ENCODE data around the gene ZCCHC14. TPM values are rescaled to one million over a fixed set of nuclear protein-coding genes. Genes with fewer than 3 reads are reported as not detected.
A peak's percentile ranks its signal among the peaks of the same experiment; 100 is the strongest.

Gene ZCCHC14
- total RNA-seq, 4 donors from 2014 or later = 27.7 to 56.1 (median 36.7) TPM

GRCh38 chr16:87435372-87436224, 57.2 kb downstream of the ZCCHC14 start:
- H3K36me3 ChIP-seq = peaks cover 0 to 4% (median 0%) of the 10 kb centered on the region in 4 donors
- H3K27ac ChIP-seq = peak overlapping the region; percentile 47 to 70 (median 58)
- TF ChIP-seq POLR2A (IDR thresholded peaks at IDR 0.05) = no peak
- TF ChIP-seq POLR2AphosphoS5 (IDR thresholded peaks at IDR 0.05) = no peak
- TF ChIP-seq EP300 (IDR thresholded peaks at IDR 0.05; ENCODE audit: low read depth) = no peak
- TF ChIP-seq, protein P1, sequence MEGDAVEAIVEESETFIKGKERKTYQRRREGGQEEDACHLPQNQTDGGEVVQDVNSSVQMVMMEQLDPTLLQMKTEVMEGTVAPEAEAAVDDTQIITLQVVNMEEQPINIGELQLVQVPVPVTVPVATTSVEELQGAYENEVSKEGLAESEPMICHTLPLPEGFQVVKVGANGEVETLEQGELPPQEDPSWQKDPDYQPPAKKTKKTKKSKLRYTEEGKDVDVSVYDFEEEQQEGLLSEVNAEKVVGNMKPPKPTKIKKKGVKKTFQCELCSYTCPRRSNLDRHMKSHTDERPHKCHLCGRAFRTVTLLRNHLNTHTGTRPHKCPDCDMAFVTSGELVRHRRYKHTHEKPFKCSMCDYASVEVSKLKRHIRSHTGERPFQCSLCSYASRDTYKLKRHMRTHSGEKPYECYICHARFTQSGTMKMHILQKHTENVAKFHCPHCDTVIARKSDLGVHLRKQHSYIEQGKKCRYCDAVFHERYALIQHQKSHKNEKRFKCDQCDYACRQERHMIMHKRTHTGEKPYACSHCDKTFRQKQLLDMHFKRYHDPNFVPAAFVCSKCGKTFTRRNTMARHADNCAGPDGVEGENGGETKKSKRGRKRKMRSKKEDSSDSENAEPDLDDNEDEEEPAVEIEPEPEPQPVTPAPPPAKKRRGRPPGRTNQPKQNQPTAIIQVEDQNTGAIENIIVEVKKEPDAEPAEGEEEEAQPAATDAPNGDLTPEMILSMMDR (IDR thresholded peaks at IDR 0.05) = no peak
- H3K4me3 ChIP-seq = no peak overlapping the region
- no peaks in the 10 kb centered on the region for H3K9me3 ChIP-seq
- H3K4me1 ChIP-seq = peaks cover 0 to 29% (median 7%) of the 10 kb centered on the region in 4 donors
- in situ Hi-C loops (cut with MboI; ENCODE audit: low pct_ligation_motif_present in 1 of 4, low pct_unique_long_range_greater_than_20kb in 1 of 4, low sequenced_read_pairs in 3 of 4) = no loop called here
- H3K27me3 ChIP-seq = no peaks in the 10 kb centered on the region
- intact Hi-C loops (cut with DNase I; ENCODE audit: low total_unique reads) = no loop called here
- WGBS, 2 donors (ENCODE audit: low coverage in 1 of 2) = 57 to 72% methylated on average over 3 to 23 of the region's 23 CpGs
- DNase-seq = no peak

GRCh38 chr16:87434146-87434667, 58.6 kb downstream of the ZCCHC14 start:
- peaks cover 0 to 29% (median 7%) of the 10 kb centered on the region in 4 donors for H3K4me1 ChIP-seq
- no peak for DNase-seq

GRCh38 chr16:87432330-87432915, 60.4 kb downstream of the ZCCHC14 start:
- intact Hi-C loops (cut with DNase I; ENCODE audit: low total_unique reads) (no loop called here), in situ Hi-C loops (cut with MboI; ENCODE audit: low pct_ligation_motif_present in 1 of 4, low pct_unique_long_range_greater_than_20kb in 1 of 4, low sequenced_read_pairs in 3 of 4) (no loop called here)
- H3K9me3 ChIP-seq = no peaks in the 10 kb centered on the region
- DNase-seq = no peak
- no peak overlapping the region for H3K27ac ChIP-seq
- H3K36me3 ChIP-seq = peaks cover 0 to 5% (median 2%) of the 10 kb centered on the region in 4 donors
- peaks cover 0 to 19% (median 5%) of the 10 kb centered on the region in 4 donors for H3K4me1 ChIP-seq
- 95% methylated on average over 14 of the region's 15 CpGs; no CpG with 5 or more reads in 1 of the 2 donors for WGBS, 2 donors (ENCODE audit: low coverage in 1 of 2)
- H3K4me3 ChIP-seq = no peak overlapping the region
- no peaks in the 10 kb centered on the region for H3K27me3 ChIP-seq
- TF ChIP-seq EP300 (IDR thresholded peaks at IDR 0.05; ENCODE audit: low read depth) (no peak), POLR2AphosphoS5 (IDR thresholded peaks at IDR 0.05) (no peak), POLR2A (IDR thresholded peaks at IDR 0.05) (no peak)
- TF ChIP-seq, protein P1 (IDR thresholded peaks at IDR 0.05) = no peak

More at GRCh38 chr16:87434146-87434667, 58.6 kb downstream of the ZCCHC14 start:
- H3K27me3 ChIP-seq = no peaks in the 10 kb centered on the region
- H3K4me3 ChIP-seq = no peak overlapping the region
- 91 to 95% methylated on average over 4 to 22 of the region's 22 CpGs for WGBS, 2 donors (ENCODE audit: low coverage in 1 of 2)
- H3K36me3 ChIP-seq = peaks cover 0 to 4% (median 0%) of the 10 kb centered on the region in 4 donors
- intact Hi-C loops (cut with DNase I; ENCODE audit: low total_unique reads) (no loop called here), in situ Hi-C loops (cut with MboI; ENCODE audit: low pct_ligation_motif_present in 1 of 4, low pct_unique_long_range_greater_than_20kb in 1 of 4, low sequenced_read_pairs in 3 of 4) (no loop called here)
- no peak overlapping the region for H3K27ac ChIP-seq
- no peak for TF ChIP-seq EP300 (IDR thresholded peaks at IDR 0.05; ENCODE audit: low read depth)
- TF ChIP-seq POLR2AphosphoS5 (IDR thresholded peaks at IDR 0.05) = no peak
- TF ChIP-seq, protein P1 (IDR thresholded peaks at IDR 0.05) = no peak
- TF ChIP-seq POLR2A (IDR thresholded peaks at IDR 0.05) = no peak
- no peaks in the 10 kb centered on the region for H3K9me3 ChIP-seq

DNA sequence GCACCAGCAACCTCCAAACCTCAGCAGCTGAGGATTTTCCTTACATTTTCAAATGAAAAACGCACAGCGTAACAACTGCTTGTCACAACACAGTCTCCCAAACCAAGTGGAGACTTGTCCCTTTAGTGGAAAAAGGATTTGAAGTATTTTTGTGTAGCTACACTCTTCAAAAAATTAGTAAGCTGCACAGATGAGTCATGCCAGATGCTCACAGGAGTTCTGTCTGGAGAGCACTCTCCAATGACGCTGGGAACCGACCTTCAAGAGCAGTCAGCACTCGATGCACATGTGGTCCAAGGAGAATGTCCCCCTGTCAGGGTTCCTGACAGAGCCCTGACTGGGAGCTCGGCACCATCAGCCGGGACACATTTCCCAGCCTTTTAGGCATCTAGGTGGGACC, 60.9 kb downstream of the ZCCHC14 start:
- intact Hi-C loops (cut with DNase I; ENCODE audit: low total_unique reads) = no loop called here
- Histone ChIP-seq H3K36me3 (peaks cover 0 to 5% (median 2%) of the 10 kb centered on the region in 4 donors), H3K27ac (no peak overlapping the region), H3K9me3 (no peaks in the 10 kb centered on the region), H3K27me3 (no peaks in the 10 kb centered on the region), H3K4me1 (peaks cover 0 to 19% (median 5%) of the 10 kb centered on the region in 4 donors), H3K4me3 (no peak overlapping the region)
- DNase-seq = no peak
- in situ Hi-C loops (cut with MboI; ENCODE audit: low pct_ligation_motif_present in 1 of 4, low pct_unique_long_range_greater_than_20kb in 1 of 4, low sequenced_read_pairs in 3 of 4) = no loop called here
- 76 to 80% methylated on average over 1 to 7 of the region's 7 CpGs for WGBS, 2 donors (ENCODE audit: low coverage in 1 of 2)
- TF ChIP-seq, protein P1 (IDR thresholded peaks at IDR 0.05) = no peak
- TF ChIP-seq EP300 (IDR thresholded peaks at IDR 0.05; ENCODE audit: low read depth) (no peak), POLR2A (IDR thresholded peaks at IDR 0.05) (no peak), POLR2AphosphoS5 (IDR thresholded peaks at IDR 0.05) (no peak)

Data from transverse colon (tissue), 4 donors.